PC-3 (cell line): ENCODE measurements around the gene LOXL4. TPM values are rescaled to one million over a fixed set of nuclear protein-coding genes. Genes with fewer than 3 reads are reported as not detected.
A peak's percentile ranks its signal among the peaks of the same experiment; 100 is the strongest.

ENCODE experiments used
- ATAC-seq: fragments of 200-7000 bp; cut with Tn5 transposase; 2 replicates; pipeline ENCODE4 v1.9.1; 2020; ENCODE audit warnings: mild to moderate bottlenecking, moderate library complexity
- BruUV-seq: library from RNA; stranded (reverse); fragments of 400-500 nt; replicated peaks from 2 replicates; lab custom pipeline; 2021; lab: Mats Ljungman, UMichigan
- CTCF ChIA-PET: fragments of 300-600 bp; sonication (Branson Sonifier 250); formaldehyde crosslinking; loops from one replicate; lab custom pipeline; 2022; ENCODE audit warnings: antibody characterized with exemption; lab: Charles Lee
- POLR2A ChIA-PET: fragments of 300-600 bp; sonication (Branson Sonifier 250); formaldehyde crosslinking; loops from one replicate; lab custom pipeline; 2022; ENCODE audit warnings: antibody characterized with exemption; ENCODE audit not compliant: unreplicated experiment; lab: Charles Lee
- DNase-seq: peaks from one replicate; pipeline ENCODE4 v3.0.0-alpha.2; 2015
- H2AFZ ChIP-seq: fragments of 300-600 bp; sonication (generic); 2 replicates; pipeline ENCODE4 v1.6.0; 2016; ENCODE audit warnings: antibody characterized with exemption, low read length
- H3F3A ChIP-seq: fragments of 300-600 bp; sonication (generic); one replicate; pipeline ENCODE4 v1.6.0; 2017; ENCODE audit warnings: antibody characterized with exemption, low read length, control low read depth, mild to moderate bottlenecking; ENCODE audit not compliant: unreplicated experiment
- H3K27ac ChIP-seq: fragments of 300-600 bp; sonication (generic); 2 replicates; pipeline ENCODE4 v1.5.1; 2016; ENCODE audit warnings: mild to moderate bottlenecking, low read length
- H3K27me3 ChIP-seq: fragments of 300-600 bp; sonication (generic); 2 replicates; pipeline ENCODE4 v1.6.1; 2016; ENCODE audit warnings: low read length, mixed read lengths
- H3K36me3 ChIP-seq: fragments of 300-600 bp; sonication (generic); 2 replicates; pipeline ENCODE4 v1.6.1; 2016; ENCODE audit warnings: low read depth, mixed run types, low read length, mixed read lengths
- H3K4me1 ChIP-seq: fragments of 300-600 bp; sonication (generic); 2 replicates; pipeline ENCODE4 v1.5.1; 2016; ENCODE audit warnings: low read length; ENCODE audit not compliant: insufficient read depth
- H3K4me2 ChIP-seq: fragments of 300-600 bp; sonication (generic); 2 replicates; pipeline ENCODE4 v1.6.0; 2016; ENCODE audit warnings: low read length
- H3K4me3 ChIP-seq: fragments of 300-600 bp; sonication (generic); 2 replicates; pipeline ENCODE4 v1.5.1; 2016; ENCODE audit warnings: mild to moderate bottlenecking, low read length, mixed read lengths
- H3K79me2 ChIP-seq: fragments of 300-600 bp; sonication (generic); 2 replicates; pipeline ENCODE4 v1.6.1; 2017; ENCODE audit warnings: low read length, mixed read lengths
- H3K9ac ChIP-seq: fragments of 300-600 bp; sonication (generic); 2 replicates; pipeline ENCODE4 v1.6.0; 2016; ENCODE audit warnings: mild to moderate bottlenecking, low read length
- H3K9me2 ChIP-seq: fragments of 300-600 bp; sonication (generic); replicated peaks from 2 replicates; pipeline ENCODE4 v1.6.1; 2016; ENCODE audit warnings: mixed run types, low read length, mixed read lengths
- H3K9me3 ChIP-seq: fragments of 300-600 bp; sonication (generic); 2 replicates; pipeline ENCODE4 v1.6.1; 2016; ENCODE audit warnings: low read length, mixed read lengths
- H4K20me1 ChIP-seq: fragments of 300-600 bp; sonication (generic); 2 replicates; pipeline ENCODE4 v1.6.1; 2016; ENCODE audit warnings: low read length, mixed read lengths
- CTCF ChIP-seq: fragments of 300-600 bp; sonication (generic); conservative IDR thresholded peaks from 2 replicates; pipeline ENCODE4 v1.5.1; 2017; ENCODE audit warnings: antibody characterized with exemption, low read depth, mild to moderate bottlenecking, low read length
- EZH2 ChIP-seq: fragments of 300-600 bp; sonication (generic); IDR thresholded peaks from one replicate; pipeline ENCODE4 v1.6.1; 2017; ENCODE audit warnings: antibody characterized with exemption, mild to moderate bottlenecking, low read length; ENCODE audit not compliant: unreplicated experiment
- EZH2phosphoT487 ChIP-seq: fragments of 300-600 bp; sonication (generic); IDR thresholded peaks from 2 replicates; pipeline ENCODE4 v1.6.1; 2018; ENCODE audit warnings: mild to moderate bottlenecking, antibody characterized with exemption, low read length, borderline replicate concordance
- intact Hi-C: fragments of 100-400 bp; cut with micrococcal nuclease; formaldehyde crosslinking; loops from 2 replicates; pipeline ENCODE4 v1.9.0; 2023
- total RNA-seq: library from RNA; depleted of rRNA; stranded (reverse); fragments of >200 nt; gene quantifications from 2 replicates; pipeline ENCODE4 v1.2.3, GENCODE V29; 2014

LOXL4 gene
- total RNA-seq, 1 experiment from 2014 or later, result 8.2 TPM

GRCh38 chr10:98259606-98260315, 8.2 kb downstream of the LOXL4 start:
- no peaks in the 10 kb centered on the region for H3K79me2 ChIP-seq
- intact Hi-C loops, result loop anchor here (5.0 to 10.0 kb wide), 3 partner anchors 145 to 405 kb away; no protein-coding TSS in a partner anchor
- DNase-seq (peak; percentile 56), ATAC-seq (peak; percentile 50)
- no peaks in the 10 kb centered on the region for H3K9me3 ChIP-seq
- ChIA-PET POLR2A (no interaction called here), CTCF (no interaction called here)
- TF ChIP-seq EZH2phosphoT487 (no peak), EZH2 (no peak), CTCF (no peak)
- no peaks in the 10 kb centered on the region for H4K20me1 ChIP-seq
- peak overlapping the region; percentile 54 for H3K27ac ChIP-seq
- no peaks in the 10 kb centered on the region for H3F3A ChIP-seq
- no peak overlapping the region for H3K9ac ChIP-seq
- peaks cover 24% of the 10 kb centered on the region for H3K4me1 ChIP-seq
- no peaks in the 10 kb centered on the region for H3K9me2 ChIP-seq
- peak overlapping the region; percentile 19; the same call in 1 of the 2 replicates for H3K4me2 ChIP-seq
- no peaks in the 10 kb centered on the region for H3K27me3 ChIP-seq
- no peak overlapping the region for H3K4me3 ChIP-seq
- no TSS peak for BruUV-seq
- H2AFZ ChIP-seq, result 0 out of 2 replicates have a peak overlapping the region, but pooled peaks have one; percentile 38
- no peaks in the 10 kb centered on the region for H3K36me3 ChIP-seq

- no peaks in the 10 kb centered on the region for H3F3A ChIP-seq
- H2AFZ ChIP-seq, result no peak overlapping the region
- H3K27ac ChIP-seq, result no peak overlapping the region
- H3K27me3 ChIP-seq, result no peaks in the 10 kb centered on the region
- TF ChIP-seq EZH2phosphoT487 (no peak), EZH2 (no peak), CTCF (no peak)
- H4K20me1 ChIP-seq, result no peaks in the 10 kb centered on the region
- no peak overlapping the region for H3K9ac ChIP-seq
- BruUV-seq, result no TSS peak
- H3K36me3 ChIP-seq, result no peaks in the 10 kb centered on the region
- ChIA-PET CTCF (no interaction called here), POLR2A (no interaction called here)
- ATAC-seq, result peak; percentile 20
- H3K9me3 ChIP-seq, result no peaks in the 10 kb centered on the region
- H3K4me1 ChIP-seq, result peaks cover 24% of the 10 kb centered on the region
- peak; percentile 22 for DNase-seq
- H3K79me2 ChIP-seq, result no peaks in the 10 kb centered on the region
- no peak overlapping the region for H3K4me2 ChIP-seq
- intact Hi-C loops, result no loop called here
- H3K9me2 ChIP-seq, result no peaks in the 10 kb centered on the region
- no peak overlapping the region for H3K4me3 ChIP-seq
Observed at GRCh38 chr10:98258683-98259454, 9.1 kb downstream of the LOXL4 start.
